GM12874 (cell line): Measurements from ENCODE around the gene MAN1B1.

ENCODE experiments used
- CTCF ChIP-seq: IDR thresholded peaks from 2 replicates; pipeline ENCODE4 v1.5.1; 2011; ENCODE audit warnings: low read depth, mild to moderate bottlenecking, control low read depth, low read length, moderate library complexity; ENCODE audit not compliant: insufficient read depth

MAN1B1 gene

GRCh38 chr9:137080260-137081122, 6.3 kb upstream of the MAN1B1 start:
- TF ChIP-seq CTCF = no peak

GRCh38 chr9:137082222-137082924, 4.4 kb upstream of the MAN1B1 start:
- no peak for TF ChIP-seq CTCF

GRCh38 chr9:137082925-137083290, 3.9 kb upstream of the MAN1B1 start:
- TF ChIP-seq CTCF = no peak

- no peak for TF ChIP-seq CTCF
Observed at GRCh38 chr9:137083394-137084004, 3.3 kb upstream of the MAN1B1 start.

GRCh38 chr9:137084526-137084925, 2.3 kb upstream of the MAN1B1 start:
- no peak for TF ChIP-seq CTCF

- no peak for TF ChIP-seq CTCF
Observed at GRCh38 chr9:137085920-137086530, 760 bp upstream of the MAN1B1 start.

GRCh38 chr9:137087409-137087925, 682 bp downstream of the MAN1B1 start:
- TF ChIP-seq CTCF = no peak
